Neural crest cell (in vitro differentiated cells): ENCODE data around the gene MARCHF2. TPM values are rescaled to one million over a fixed set of nuclear protein-coding genes. Genes with fewer than 3 reads are reported as not detected.
A peak's percentile ranks its signal among the peaks of the same experiment; 100 is the strongest.

Experiments
- DNase-seq: peaks from one replicate; pipeline ENCODE4 v3.0.0; 2021; ENCODE audit warnings: low read depth, mixed read lengths, low spot score
- H3K27ac Mint-ChIP-seq: one replicate; pipeline ENCODE4 v1.8.0; 2021; ENCODE audit warnings: mild to moderate bottlenecking, mixed read lengths; ENCODE audit not compliant: unreplicated experiment
- H3K27me3 Mint-ChIP-seq: 2 replicates; pipeline ENCODE4 v1.8.0; 2021; ENCODE audit warnings: low read depth, mild to moderate bottlenecking, mixed read lengths
- H3K36me3 Mint-ChIP-seq: 2 replicates; pipeline ENCODE4 v1.8.0; 2021; ENCODE audit warnings: low read depth, mild to moderate bottlenecking, mixed read lengths
- H3K4me1 Mint-ChIP-seq: 2 replicates; pipeline ENCODE4 v1.8.0; 2021; ENCODE audit warnings: mixed read lengths
- H3K4me3 Mint-ChIP-seq: one replicate; pipeline ENCODE4 v1.8.0; 2021; ENCODE audit warnings: mild to moderate bottlenecking, mixed read lengths
- H3K9me3 Mint-ChIP-seq: 2 replicates; pipeline ENCODE4 v1.8.0; 2021; ENCODE audit warnings: mixed read lengths
- total RNA-seq: library from RNA; stranded (reverse); gene quantifications from 2 replicates; pipeline ENCODE4 v1.2.1, GENCODE V29; 2021
- TF ChIP-seq, protein P1 (sequence below): fragments of 200-600 bp; sonication (generic); conservative IDR thresholded peaks from 2 replicates; pipeline ENCODE4 v1.5.0; 2021; ENCODE audit warnings: antibody characterized with exemption, mild to moderate bottlenecking

The MARCHF2 gene
- total RNA-seq, 1 donor from 2014 or later = 13.6 TPM

DNA sequence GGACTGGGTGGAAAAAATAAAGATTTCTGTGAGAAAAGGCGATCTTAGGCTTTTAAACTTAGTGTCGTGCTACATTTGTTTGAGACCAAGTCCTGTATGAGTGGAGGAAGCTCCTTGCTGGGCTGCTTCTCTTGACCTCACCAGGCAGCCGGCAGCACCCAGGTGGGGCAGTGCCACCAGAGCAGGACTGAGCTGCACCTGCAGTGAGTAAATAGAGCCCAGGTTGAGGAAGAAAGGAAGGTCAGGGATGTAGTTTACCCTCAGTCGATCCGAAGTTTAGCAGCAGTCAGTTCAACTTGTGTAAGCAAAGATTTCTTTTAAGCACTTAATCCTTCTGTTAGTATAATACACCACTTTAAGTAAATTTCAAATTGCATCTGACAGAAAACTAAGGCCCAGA is 45.3 kb downstream of the MARCHF2 start:
- no peaks in the 10 kb centered on the region for H3K9me3 Mint-ChIP-seq
- peaks cover 66% of the 10 kb centered on the region for H3K4me1 Mint-ChIP-seq
- no peak for DNase-seq
- H3K36me3 Mint-ChIP-seq = peaks cover 18% of the 10 kb centered on the region
- TF ChIP-seq, protein P1, sequence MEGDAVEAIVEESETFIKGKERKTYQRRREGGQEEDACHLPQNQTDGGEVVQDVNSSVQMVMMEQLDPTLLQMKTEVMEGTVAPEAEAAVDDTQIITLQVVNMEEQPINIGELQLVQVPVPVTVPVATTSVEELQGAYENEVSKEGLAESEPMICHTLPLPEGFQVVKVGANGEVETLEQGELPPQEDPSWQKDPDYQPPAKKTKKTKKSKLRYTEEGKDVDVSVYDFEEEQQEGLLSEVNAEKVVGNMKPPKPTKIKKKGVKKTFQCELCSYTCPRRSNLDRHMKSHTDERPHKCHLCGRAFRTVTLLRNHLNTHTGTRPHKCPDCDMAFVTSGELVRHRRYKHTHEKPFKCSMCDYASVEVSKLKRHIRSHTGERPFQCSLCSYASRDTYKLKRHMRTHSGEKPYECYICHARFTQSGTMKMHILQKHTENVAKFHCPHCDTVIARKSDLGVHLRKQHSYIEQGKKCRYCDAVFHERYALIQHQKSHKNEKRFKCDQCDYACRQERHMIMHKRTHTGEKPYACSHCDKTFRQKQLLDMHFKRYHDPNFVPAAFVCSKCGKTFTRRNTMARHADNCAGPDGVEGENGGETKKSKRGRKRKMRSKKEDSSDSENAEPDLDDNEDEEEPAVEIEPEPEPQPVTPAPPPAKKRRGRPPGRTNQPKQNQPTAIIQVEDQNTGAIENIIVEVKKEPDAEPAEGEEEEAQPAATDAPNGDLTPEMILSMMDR = no peak
- no peak overlapping the region for H3K27ac Mint-ChIP-seq
- no peaks in the 10 kb centered on the region for H3K27me3 Mint-ChIP-seq
- no peak overlapping the region for H3K4me3 Mint-ChIP-seq

DNA sequence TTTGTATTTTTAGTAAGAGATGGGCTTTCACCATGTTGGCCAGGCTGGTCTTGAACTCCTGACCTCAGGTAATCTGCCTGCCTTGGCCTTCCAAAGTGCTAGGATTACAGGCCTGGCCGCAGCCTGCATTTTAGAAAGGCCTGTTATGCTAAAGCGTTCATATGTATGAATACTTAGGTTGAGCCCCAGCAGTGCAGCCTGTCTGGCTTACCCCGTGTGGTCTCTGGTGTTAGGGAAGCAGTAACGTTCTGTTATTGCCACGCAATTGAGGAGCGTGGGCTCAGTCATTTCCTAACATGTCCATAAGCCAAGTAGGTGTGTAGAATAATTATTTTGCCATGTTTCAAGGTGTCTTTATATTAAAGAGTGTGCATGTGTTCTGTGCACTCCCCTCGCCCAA is 46.0 kb downstream of the MARCHF2 start:
- H3K27me3 Mint-ChIP-seq = no peaks in the 10 kb centered on the region
- no peak overlapping the region for H3K4me3 Mint-ChIP-seq
- DNase-seq = no peak
- no peak overlapping the region for H3K27ac Mint-ChIP-seq
- H3K36me3 Mint-ChIP-seq = peaks cover 20% of the 10 kb centered on the region
- no peaks in the 10 kb centered on the region for H3K9me3 Mint-ChIP-seq
- H3K4me1 Mint-ChIP-seq = peaks cover 66% of the 10 kb centered on the region
- TF ChIP-seq, protein P1 = no peak

DNA sequence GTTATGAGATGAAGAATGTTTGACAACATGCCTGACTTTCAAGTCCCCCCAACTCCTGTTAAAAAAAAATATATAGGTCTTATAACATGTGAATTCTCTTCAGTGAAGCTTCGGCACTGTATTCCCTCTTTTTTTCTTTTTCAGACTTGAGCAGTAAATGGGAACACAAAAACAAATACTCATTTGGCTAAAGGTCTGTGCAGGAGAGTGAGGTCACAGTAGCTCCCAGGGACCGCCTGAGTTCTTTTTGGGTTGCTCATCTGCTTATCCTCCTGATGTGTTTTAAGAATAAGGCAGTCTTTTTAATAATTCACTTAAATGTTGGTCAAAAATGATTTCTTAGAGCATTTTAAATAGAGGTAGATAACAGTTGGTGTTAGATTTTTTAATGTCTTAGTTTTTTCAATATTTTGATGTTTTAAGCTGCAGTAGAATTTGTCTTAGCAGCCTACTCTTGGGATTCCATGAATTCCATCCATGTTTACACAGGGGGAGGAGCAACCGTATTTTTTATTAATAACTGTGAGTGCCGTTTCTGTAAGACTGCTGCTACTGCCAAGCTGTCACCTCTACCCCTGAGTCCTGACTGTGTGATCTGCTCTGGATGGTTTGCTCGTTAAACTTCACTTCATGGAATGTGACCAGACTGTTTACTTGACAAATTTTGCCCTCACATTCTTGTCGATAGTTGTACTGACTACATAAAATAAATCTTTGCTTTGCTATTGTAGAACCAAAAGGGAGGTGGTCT is 46.6 kb downstream of the MARCHF2 start:
- Mint-ChIP-seq H3K4me1 (peaks cover 65% of the 10 kb centered on the region), H3K27me3 (no peaks in the 10 kb centered on the region), H3K27ac (no peak overlapping the region), H3K36me3 (peaks cover 23% of the 10 kb centered on the region), H3K9me3 (no peaks in the 10 kb centered on the region), H3K4me3 (peak overlapping the region; percentile 50)
- no peak for DNase-seq
- TF ChIP-seq, protein P1 = no peak

DNA sequence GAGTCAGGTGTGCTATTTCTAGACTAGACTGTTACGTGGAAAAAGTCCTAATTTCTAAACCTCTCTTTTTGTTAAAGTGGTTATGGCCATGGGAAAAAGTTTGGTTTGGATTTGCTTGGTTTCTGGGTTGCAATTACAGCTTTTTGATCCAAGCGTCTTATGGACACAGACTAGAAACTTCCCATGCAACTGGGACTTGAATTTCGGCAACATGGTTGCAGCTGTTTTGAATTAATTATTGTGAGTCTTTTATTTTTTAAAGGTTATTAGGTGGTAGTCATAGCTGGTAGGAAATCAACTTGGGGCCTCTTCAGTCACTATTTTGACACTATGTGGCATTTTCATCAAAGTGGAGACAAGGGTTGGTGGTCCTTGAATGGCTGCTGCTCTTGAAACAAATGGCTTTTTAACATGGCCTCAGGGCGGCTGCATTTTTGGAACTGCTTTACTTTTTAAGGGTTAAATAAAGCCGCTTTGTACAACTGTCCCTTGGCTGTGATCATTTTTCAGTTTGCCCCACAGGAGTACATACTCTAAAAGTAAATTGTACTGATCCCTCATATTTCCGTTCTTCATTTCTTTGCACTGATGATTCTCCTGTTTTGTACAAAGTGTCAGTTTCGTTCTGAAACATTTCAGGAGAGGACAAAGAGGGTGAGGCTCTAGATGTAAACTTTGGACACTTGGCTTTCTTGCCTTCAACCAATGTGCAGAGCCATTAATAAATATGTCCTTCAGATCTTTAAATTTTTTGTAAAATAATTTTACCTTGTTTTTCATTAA is 47.6 kb downstream of the MARCHF2 start:
- Mint-ChIP-seq H3K4me1 (peaks cover 59% of the 10 kb centered on the region), H3K27me3 (no peaks in the 10 kb centered on the region), H3K9me3 (no peaks in the 10 kb centered on the region), H3K36me3 (peaks cover 27% of the 10 kb centered on the region), H3K4me3 (peak overlapping the region; percentile 59), H3K27ac (no peak overlapping the region)
- TF ChIP-seq, protein P1 = no peak
- DNase-seq = no peak

DNA sequence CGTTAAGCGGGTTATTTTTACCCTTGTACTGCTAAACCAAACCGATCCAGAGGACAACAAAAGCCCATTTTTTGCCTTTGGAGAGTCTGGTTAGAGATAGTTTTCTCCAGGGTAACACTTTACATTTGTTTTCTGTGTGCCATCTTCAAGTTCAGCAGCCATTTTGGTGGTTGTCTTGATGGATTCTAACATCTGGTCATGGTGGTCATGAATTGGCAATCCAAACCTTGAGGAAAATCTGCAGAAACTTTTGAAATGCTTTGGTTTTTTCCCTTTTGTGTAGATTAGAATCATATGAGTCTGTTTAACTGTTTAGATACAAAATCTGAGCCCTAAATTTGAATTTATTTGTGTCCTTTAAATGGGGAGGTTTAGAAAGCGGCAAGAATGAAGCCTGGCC is 48.3 kb downstream of the MARCHF2 start:
- Mint-ChIP-seq H3K9me3 (no peaks in the 10 kb centered on the region), H3K4me3 (peak overlapping the region; percentile 26), H3K27ac (no peak overlapping the region), H3K27me3 (no peaks in the 10 kb centered on the region), H3K36me3 (peaks cover 27% of the 10 kb centered on the region), H3K4me1 (peaks cover 54% of the 10 kb centered on the region)
- TF ChIP-seq, protein P1 = no peak
- DNase-seq = no peak
